ENCODE data around the gene HOXB5.

Gene HOXB5

DNA sequence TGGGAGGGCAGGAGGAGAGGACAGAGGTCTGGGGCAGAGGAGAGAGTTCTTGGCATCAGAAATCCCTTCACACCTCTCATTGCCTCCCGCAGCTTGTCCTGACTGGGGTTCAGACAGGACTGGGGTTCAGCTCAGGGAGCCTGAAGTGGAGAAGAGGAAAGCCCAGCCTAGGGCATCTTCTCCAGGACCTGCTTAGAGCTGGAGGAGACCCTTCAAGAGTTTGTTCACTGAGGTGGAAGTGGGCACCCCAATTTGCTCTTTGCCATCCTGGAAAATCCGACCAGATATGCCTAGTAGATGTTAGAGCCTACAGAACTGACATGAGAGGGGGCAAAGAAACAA, 5.5 kb downstream of the HOXB5 start:
- DNase-seq = no peak

DNA sequence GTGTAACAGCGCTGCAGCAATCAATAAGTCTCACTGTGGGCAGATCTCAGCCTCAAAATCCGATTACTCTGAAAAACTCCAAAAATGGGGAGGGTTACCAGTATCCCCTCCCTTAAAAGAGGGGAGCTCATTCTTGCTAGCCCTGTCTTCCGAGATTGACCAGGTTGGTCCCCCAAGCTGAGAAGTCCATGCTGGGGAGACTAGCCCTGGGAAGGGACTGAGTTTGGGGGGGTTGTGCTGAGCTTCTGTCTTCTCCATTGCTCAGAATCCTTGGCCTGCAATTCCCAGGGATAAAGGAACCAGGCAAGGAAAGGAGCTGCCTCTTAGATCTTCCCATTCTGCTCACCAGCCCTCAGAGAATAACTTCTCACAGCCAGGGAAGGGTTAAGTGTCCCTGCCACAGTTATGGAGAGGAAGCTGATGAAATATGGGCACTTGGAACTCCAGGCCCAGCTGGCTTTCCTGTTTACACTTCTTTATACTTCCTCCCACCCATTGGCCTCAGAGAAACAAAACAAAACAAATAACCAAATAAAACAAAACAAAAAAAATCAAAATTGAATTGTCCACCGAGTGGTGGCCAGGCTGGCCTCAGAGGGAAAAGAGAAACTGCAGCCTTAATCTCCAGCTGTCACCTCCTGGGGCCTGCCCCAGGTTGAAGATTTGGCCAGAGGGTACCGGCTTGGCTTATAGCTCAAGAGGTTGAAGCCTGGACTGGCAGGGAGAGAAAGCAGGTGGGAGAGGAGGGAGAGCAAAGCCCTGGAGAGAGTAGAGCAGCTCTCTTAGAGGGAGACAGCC, 6.1 kb downstream of the HOXB5 start:
- no peak for DNase-seq

DNA sequence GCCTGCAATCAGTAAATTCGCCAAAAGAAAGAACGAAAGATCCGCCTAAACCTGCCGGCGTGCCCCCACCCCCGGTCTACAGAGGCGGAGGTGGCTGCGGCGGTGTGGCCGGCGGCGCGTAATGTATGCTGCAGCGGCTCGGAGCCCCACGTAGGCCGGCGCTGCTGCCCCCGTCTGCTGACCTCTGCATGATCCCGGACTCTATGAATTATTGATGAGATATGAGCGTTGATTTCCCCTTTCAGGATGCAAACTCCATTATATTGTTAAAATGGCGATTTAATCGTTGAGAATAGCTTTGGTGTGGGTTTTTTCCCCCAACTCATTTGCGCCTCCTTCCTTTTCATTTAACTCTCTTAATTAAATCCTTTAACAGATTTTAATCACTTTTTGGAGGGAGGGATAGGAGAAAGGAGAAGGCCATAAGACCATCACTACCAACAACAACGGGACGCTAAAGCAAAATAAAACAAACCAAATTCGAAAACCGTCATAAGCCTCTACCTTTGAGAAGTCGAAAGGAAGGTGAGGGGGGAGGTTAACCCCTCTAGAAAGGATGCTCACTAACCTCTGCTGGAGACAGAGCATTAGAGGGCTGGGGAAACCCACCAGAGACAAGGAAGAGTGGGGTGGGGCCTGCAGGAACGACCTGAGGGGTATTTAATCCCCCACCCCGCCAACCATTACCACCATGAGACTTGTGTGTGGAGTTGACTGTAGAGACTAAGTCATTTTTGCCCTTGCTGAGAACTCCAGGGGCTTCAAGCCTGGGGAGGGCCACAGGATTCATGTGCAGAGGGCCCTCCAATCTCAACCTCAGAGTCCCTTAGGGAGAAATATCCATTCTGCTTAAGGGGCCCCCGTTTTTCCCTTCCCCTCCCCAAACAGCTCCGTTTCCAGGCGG, 7.0 kb downstream of the HOXB5 start:
- no peak for DNase-seq

DNA sequence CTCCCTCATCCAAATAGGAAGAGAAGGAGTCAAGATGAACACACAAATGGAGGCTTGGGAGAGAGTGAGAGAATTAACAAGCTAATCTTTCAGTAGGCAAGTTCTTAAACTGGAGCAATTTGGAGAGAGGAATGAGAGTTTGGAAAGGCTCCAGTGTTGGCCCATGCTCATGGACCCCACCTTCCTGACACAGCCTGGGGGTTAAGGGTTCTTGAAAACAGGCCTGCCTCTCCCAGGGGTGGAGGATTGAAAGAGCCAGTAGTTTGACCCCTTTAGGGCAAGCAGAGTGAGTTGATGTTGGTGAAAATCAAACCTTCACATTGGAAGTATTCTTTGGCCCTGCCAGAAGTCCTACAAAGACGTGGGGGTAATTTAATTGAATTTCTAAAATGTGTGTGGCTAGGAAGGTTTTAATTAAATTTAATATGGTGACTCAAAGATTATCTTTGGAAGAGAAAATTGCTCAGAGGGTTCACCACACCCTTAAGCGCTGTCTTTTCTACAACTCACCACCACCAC, 9.3 kb downstream of the HOXB5 start:
- DNase-seq = no peak

DNA sequence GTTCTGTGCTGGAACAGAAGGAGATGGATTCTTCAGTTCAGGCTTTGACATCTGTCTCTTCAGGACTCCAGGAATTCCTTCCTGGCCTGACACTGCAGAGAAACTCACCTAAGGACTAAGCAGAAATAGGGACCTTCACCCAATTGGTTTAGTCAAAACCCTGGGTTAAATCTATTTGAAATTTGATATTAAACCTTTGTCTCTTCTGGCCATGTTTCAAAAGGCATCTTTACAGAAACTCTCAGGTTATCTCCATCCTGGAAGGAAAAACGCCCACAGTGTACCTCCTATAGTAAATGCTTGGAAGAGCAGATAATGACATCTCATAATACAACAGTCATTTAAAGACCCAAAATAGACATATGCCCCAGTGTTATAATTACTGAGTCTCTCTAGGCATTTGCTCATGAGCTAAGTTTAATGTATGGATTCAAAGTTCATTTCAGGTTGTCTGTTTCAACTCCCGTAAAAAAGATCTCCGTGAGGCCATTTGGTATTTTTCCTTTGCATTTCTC, 9.8 kb downstream of the HOXB5 start:
- DNase-seq = no peak

GRCh38 chr17:48582750-48583069, 10.9 kb downstream of the HOXB5 start:
- DNase-seq = no peak

- no peak for DNase-seq
Observed at GRCh38 chr17:48579760-48580554, 13.6 kb downstream of the HOXB5 start.

DNA sequence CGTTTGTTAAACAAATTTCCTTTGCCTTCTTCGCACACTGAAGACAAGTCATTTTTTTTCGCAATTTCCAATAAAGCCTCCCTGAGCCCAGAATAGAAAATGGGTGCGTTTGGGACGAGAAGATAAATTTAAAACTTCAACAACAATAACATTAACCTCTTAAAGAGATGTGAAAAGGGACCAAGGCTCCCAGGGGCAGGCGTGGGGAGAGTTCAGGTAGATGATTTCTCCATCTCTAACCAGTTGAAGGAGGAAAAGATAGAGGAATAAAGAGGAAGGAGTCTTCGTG, 14.2 kb downstream of the HOXB5 start:
- DNase-seq = no peak

DNA sequence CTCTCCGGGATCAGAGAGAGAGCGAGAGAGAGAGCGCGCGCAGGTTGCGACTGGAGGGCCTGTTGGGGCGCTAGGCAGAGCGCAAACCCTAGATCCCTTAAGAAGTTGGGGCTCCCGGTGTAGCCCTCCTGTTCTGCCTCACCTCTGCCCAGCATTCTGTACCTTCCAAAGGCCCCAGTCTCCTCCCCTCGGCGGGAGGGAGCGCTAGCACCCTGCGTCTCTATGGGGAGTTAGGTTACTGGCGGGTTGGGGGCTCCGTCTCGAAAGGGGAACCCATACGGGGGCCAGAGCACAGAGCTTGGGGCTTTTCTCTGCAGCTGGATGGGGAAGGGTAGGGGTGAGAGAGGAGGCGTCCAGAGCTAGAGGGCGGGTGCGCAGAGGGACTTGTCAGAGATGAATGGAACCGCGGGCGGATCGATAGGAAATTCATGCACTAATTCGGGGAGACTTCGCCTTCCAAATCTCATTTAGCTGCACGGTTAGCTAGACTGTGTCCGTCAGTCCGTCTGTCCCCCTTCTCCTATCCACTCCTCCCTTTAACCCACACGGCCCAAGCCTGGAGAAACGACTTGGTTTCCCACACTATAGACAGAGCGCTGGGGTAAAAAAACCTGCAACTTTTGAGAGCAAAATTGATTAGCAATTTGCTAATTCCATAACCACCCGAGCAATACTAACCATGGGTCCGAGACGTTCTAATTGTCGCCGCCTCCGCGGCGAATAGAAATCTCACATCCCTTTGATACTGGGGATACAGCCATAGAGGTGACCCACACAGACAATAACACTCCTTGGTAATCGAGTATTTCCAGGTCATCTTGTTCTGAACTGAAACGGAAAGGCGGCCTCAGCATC, 14.7 kb downstream of the HOXB5 start:
- no peak for DNase-seq

DNA sequence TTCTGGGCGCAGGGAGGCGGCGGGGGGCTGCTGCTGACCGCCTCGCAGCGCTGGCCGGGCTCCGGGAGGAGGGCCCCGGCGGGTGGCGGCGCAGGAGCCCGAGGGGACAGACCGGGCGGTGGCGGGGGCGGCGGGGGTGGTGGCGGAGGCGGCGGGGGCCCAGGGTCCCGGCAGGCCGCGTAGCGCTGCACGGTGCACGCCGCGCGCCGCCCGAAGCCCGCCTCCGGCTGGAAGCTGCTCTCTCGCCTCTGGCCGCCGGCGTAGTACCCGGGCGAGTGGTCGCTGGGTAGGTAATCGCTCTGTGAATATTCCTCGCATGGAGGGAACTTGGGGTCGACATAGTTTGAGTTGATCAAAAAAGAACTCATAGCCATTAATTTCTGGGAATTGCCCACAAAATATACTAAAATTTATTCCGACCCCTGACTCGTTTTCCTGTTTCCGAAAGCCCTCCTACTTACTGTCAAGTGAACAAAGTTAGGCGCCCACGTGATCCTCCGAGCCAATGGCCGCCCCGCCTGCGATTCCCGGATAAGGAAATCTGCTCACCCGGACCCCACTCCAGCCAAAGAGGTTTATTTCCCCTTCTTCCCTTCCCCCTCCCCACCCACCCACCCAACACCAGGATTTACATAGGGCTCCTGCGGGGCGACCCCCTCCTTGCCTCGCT, 15.5 kb downstream of the HOXB5 start, which contains the start of gene HOXB4:
Gene HOXB4, minus strand, starts transcription at position 405 of the 670 bp plus-strand sequence. Its CDS starts 31 bp downstream, at position 374.
- no peak for DNase-seq

GRCh38 chr17:48577330-48577945, 16.1 kb downstream of the HOXB5 start:
- DNase-seq = no peak

- no peak for DNase-seq
Observed at GRCh38 chr17:48576479-48577309, 16.9 kb downstream of the HOXB5 start.

DNA sequence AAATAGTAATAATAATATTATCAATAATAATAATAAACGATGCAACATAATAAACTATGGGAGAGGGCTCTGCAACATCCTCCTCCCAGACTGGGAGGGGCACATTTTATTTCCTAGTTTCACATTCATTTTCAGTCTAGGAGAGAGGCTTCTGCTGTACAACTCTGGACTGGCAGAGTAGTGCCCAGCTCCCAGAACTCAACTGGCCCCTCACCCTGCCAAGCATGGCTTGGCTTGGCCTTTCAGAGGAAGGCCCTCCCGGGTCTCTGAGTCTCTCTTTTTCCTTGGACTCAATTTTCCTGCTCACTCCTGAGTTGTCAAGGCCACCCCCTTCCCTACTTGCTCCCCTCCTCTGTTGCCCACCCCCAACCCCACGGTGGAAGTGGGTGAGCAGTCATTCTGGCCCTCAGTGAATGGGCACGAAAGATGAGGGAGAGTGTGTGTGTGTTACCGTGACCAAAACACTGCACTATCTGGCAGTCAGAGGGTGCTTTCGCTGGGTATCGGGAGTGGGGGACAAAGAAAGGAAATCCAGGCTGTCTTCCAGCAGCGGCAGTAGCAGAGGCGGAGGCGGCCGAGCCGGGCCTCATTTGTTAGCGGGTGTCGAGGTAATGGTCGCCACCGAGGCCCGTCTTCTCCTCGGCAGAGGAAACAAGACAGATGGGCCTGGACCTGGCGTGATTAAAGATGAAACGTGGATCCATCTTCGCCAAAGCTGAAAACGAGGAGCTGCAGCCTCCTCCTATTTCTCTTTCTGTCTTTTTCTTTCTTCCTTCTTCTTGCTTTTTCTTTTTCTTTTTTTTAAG, 17.7 kb downstream of the HOXB5 start:
- DNase-seq = no peak

- DNase-seq = no peak
Observed at GRCh38 chr17:48575066-48575582, 18.5 kb downstream of the HOXB5 start.

GRCh38 chr17:48574505-48575065, 19.0 kb downstream of the HOXB5 start:
- no peak for DNase-seq

DNA sequence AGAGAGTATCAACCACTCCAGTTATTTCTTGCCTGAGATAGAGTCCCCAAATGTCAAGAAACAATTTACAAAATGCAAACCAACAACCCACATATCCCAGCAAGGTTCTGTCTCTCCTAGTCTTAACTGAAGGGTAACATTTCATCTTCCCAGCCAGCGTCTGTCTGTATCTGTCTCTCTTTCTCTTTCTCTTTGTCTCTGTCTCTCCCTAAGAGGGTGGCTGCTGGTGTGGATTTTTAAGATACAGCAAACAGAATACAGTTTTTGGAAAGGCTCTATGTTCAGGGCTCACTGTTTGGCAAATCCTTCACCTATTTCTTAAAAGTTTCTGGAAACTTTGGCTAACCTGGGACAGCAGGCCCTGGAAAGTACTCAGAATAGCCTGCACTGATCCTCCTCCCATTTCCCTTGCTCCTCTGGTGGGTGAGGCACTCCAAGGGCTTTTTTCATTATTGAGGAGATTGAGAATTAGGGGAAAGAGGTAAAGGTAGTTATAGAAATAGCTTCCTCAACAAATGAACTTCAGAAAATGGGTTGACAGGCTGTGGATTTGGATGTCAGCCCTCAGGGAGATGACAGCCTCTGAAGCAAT, 21.7 kb downstream of the HOXB5 start:
- no peak for DNase-seq

DNA sequence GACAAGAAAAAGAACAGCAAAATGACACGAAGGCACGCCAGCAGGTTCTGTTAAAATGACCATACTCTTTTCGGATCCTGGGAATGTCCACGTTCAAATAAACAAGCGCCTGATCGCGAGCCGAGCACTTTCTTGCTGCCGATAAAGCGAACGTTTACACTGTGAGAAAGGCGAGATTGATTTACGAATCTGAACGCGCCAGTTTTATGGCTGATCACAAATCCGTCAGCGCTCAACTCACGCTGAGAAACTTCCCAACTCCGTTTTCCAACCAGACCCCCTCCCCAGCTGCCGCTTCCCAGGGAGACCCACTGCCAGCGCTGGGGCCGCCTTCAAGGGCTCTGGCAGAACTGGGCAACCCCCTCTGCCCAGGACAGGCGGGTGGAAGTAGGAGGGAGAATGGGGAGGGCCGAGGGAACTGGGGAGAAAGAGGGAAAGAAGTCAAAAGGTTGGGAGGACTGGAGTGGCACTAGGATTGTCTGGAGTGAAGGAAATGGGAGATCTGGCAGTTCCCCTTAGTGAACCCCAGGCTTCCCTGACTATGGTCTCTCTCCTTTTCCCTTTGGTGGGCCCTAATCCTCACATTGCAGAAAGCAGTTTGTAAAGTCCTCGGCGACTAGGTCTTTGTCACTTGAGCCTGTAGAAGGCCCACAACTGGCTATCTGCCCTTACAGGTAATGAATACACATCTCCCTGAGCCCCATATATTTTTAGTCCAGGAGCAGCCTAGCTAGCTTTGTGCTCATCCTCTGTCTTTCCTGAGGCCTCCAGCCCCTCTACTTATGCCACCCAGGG, 22.4 kb downstream of the HOXB5 start:
- DNase-seq = no peak
